ENCODE results near the gene GRM3.

GRM3 gene

DNA sequence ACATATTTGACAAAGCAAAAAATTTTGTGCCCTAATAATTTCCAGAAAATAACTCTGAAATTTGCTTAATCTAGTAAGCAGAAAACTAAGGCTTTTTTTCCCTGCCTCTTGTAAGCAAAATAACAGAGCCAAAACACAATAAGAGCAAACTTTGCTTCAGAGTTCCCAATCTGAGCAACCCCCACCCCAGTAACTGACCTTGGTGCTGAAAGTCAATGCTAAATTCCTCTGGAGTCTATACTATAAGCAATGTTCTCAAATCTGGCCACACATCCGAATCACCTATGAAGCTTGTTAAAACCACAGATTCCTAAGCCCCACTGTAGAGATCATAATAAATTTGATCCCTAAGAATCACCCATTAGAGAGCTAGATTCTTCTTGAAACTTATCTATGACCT lies 265.2 kb downstream of the GRM3 start:
- DNase-seq = no peak

- no peak for DNase-seq
These were observed 267.9 kb downstream of the GRM3 start for GRCh38 chr7:86911659-86912058.

DNA sequence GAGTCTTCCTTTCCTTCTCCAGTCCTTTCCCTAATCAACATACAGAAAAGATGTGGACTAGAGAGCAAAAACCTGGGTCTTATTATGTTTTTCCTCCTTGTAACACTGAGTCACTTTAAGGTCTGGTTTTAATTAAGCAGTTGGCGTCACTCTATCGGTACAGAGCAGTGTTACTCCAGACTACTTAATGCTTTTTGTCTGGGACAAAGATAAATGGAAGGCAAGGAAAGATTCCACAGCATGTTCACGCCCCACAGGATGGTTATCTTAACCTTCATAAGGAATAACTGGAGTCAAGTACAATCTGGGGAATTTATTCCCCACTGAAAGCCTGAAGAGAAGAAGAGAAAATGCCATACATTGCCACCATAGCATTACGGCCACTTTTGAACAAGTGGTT lies 270.0 kb downstream of the GRM3 start:
- no peak for DNase-seq
